ENCODE data around the gene HS6ST1.

- no peak for TF ChIP-seq CTCF (IDR thresholded peaks at IDR 0.05)
- TF ChIP-seq POLR2A (IDR thresholded peaks at IDR 0.05): no peak
Measured at GRCh38 chr2:128354161-128354560, 35.5 kb upstream of the HS6ST1 start.
